Measurements from ENCODE around the gene SYPL1.

DNA sequence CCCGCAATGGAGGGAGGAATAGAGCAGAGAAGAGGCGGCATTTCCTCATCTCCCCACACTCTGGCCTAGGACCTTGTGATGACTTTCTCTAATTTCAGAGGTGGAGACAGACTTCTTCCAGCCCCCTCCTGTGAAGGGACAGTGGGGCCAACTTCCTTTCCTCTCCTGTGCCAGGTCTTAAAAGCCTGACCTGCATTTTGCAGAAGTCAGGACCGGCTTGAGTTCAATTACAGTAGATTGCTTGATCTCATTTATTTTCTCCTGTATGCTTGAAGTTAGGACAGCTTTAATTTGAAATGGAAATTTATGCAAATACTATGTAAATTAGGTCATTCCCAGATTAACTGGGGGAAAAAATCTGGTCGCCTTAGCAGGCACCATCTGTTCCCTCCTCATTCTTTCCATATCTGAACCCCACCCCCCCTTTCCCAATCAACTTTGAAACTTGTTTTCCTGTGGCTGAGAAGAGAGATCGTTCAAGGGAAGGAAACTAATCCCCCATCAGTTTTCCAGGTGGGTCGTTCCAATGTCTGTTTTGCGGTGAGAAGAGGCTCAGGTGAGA, 57.1 kb downstream of the SYPL1 start:
- TF ChIP-seq, protein P1, sequence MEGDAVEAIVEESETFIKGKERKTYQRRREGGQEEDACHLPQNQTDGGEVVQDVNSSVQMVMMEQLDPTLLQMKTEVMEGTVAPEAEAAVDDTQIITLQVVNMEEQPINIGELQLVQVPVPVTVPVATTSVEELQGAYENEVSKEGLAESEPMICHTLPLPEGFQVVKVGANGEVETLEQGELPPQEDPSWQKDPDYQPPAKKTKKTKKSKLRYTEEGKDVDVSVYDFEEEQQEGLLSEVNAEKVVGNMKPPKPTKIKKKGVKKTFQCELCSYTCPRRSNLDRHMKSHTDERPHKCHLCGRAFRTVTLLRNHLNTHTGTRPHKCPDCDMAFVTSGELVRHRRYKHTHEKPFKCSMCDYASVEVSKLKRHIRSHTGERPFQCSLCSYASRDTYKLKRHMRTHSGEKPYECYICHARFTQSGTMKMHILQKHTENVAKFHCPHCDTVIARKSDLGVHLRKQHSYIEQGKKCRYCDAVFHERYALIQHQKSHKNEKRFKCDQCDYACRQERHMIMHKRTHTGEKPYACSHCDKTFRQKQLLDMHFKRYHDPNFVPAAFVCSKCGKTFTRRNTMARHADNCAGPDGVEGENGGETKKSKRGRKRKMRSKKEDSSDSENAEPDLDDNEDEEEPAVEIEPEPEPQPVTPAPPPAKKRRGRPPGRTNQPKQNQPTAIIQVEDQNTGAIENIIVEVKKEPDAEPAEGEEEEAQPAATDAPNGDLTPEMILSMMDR (IDR thresholded peaks at IDR 0.05): no peak
- TF ChIP-seq ZFX (IDR thresholded peaks at IDR 0.05; ENCODE audit: borderline replicate concordance): no peak
